AG09319 (cell line): Measurements from ENCODE around the gene DOCK4.

Experiments used
- DNase-seq: peaks from one replicate; pipeline ENCODE4 v3.0.0-alpha.2; 2010; ENCODE audit warnings: low read depth; ENCODE audit errors: extremely low read depth
- CTCF ChIP-seq: IDR thresholded peaks from 2 replicates; pipeline ENCODE4 v1.5.1; 2011; ENCODE audit warnings: low read depth, mild to moderate bottlenecking, inconsistent platforms, low read length, moderate library complexity

Gene DOCK4

GRCh38 chr7:112067200-112067599 lies 139.0 kb downstream of the DOCK4 start:
- no peak for TF ChIP-seq CTCF

GRCh38 chr7:112065758-112066157 lies 140.4 kb downstream of the DOCK4 start:
- no peak for DNase-seq
- no peak for TF ChIP-seq CTCF

More at GRCh38 chr7:112067200-112067599, 139.0 kb downstream of the DOCK4 start:
- no peak for DNase-seq

- DNase-seq, result no peak
- no peak for TF ChIP-seq CTCF
Measured at GRCh38 chr7:112064627-112065385, 141.4 kb downstream of the DOCK4 start.

GRCh38 chr7:112063974-112064373 lies 142.2 kb downstream of the DOCK4 start:
- no peak for DNase-seq
- no peak for TF ChIP-seq CTCF

GRCh38 chr7:112061051-112061450 lies 145.1 kb downstream of the DOCK4 start:
- DNase-seq, result no peak
- TF ChIP-seq CTCF, result no peak

GRCh38 chr7:112060625-112061024 lies 145.6 kb downstream of the DOCK4 start:
- TF ChIP-seq CTCF, result no peak
- no peak for DNase-seq

- TF ChIP-seq CTCF, result no peak
- DNase-seq, result no peak
Measured at GRCh38 chr7:112059675-112060074, 146.5 kb downstream of the DOCK4 start.
